ENCODE data around the gene PIP5K1C.

Gene PIP5K1C

GRCh38 chr19:3643674-3644313 is 56.5 kb downstream of the PIP5K1C start:
- Histone ChIP-seq H3K4ac (ENCODE audit: low read depth in 1 of 2, low read length in 2 of 2) (no peak overlapping the region), H2BK12ac (ENCODE audit: low read length in 2 of 2) (no peak overlapping the region), H3K27ac (ENCODE audit: low read length, poor library complexity, severe bottlenecking) (no peak overlapping the region), H3K27me3 (ENCODE audit: control insufficient read depth in 1 of 2, insufficient read depth in 1 of 2, low read length in 2 of 2) (no peaks in the 10 kb centered on the region), H2AFZ (ENCODE audit: low read depth, low read length) (no peak overlapping the region), H4K8ac (ENCODE audit: low read length) (no peak overlapping the region), H3K79me1 (replicated peaks; ENCODE audit: low read length, poor library complexity, severe bottlenecking) (peaks cover 59% of the 10 kb centered on the region), H3K9ac (ENCODE audit: low read length) (no peak overlapping the region), H3K4me3 (ENCODE audit: insufficient read depth in 1 of 2, low read depth in 1 of 2, low read length in 2 of 2) (no peak overlapping the region), H2BK15ac (ENCODE audit: low read depth, poor library complexity, severe bottlenecking) (no peak overlapping the region), H3K14ac (ENCODE audit: low read length in 2 of 2) (no peak overlapping the region), H2BK5ac (ENCODE audit: low read depth, low read length, poor library complexity, severe bottlenecking) (no peak overlapping the region), H3K4me2 (ENCODE audit: low read length, poor library complexity, severe bottlenecking) (no peak overlapping the region), H4K91ac (ENCODE audit: low read length) (no peak overlapping the region), H2BK120ac (ENCODE audit: low read depth, low read length) (no peak overlapping the region), H3K18ac (ENCODE audit: low read depth in 1 of 2, low read length in 2 of 2) (no peak overlapping the region), H3K4me1 (ENCODE audit: control insufficient read depth, insufficient read depth, low read depth, low read length) (peaks cover 5% of the 10 kb centered on the region), H3K36me3 (ENCODE audit: control insufficient read depth in 1 of 2, insufficient read depth in 2 of 2, low read depth in 1 of 2, low read length in 2 of 2) (peaks cover 55 to 94% of the 10 kb centered on the region in 2 experiments), H2AK5ac (ENCODE audit: low read length, severe bottlenecking) (no peak overlapping the region), H3K9me3 (ENCODE audit: control insufficient read depth, low read length) (no peaks in the 10 kb centered on the region), H3K23ac (ENCODE audit: low read length in 2 of 2) (no peak overlapping the region)
- no peak for DNase-seq
- 95% methylated on average over 28 of the region's 28 CpGs for whole genome bisulfite sequencing

- WGBS: 82% methylated on average over 34 of the region's 36 CpGs
- H2AFZ ChIP-seq (ENCODE audit: low read depth, low read length): no peak overlapping the region
Observed at GRCh38 chr19:3642987-3643673, 57.1 kb downstream of the PIP5K1C start.

DNA sequence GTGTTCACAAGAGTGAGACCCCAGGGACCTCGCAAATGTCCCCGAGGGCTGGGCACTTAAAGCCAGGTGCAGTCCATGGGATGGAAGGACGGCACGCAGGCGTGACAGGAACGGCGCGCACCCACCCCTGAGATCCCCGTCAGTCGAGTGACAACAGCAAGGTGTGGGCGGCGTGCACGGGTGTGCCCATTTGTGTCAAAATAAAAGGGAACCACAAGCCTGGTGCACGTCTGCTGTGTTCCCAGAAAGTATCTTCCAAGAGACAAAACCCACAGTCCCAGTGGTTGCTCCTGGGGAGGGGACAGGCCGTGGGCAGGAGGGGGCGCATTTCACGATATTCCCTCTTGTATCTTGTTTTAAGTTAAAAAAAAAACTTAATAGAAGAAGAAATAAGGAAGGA is 58.0 kb downstream of the PIP5K1C start:
- H3K4ac ChIP-seq (ENCODE audit: low read depth in 1 of 2, low read length in 2 of 2): no peak overlapping the region
- no peak overlapping the region for H3K9ac ChIP-seq (ENCODE audit: low read length)
- no peak overlapping the region for H3K27ac ChIP-seq (ENCODE audit: low read length, poor library complexity, severe bottlenecking)
- WGBS: 97% methylated on average over 14 of the region's 17 CpGs
- H3K4me3 ChIP-seq (ENCODE audit: insufficient read depth in 1 of 2, low read depth in 1 of 2, low read length in 2 of 2): no peak overlapping the region
- H3K4me2 ChIP-seq (ENCODE audit: low read length, poor library complexity, severe bottlenecking): no peak overlapping the region
- no peak overlapping the region for H3K14ac ChIP-seq (ENCODE audit: low read length in 2 of 2)
- H4K8ac ChIP-seq (ENCODE audit: low read length): no peak overlapping the region
- H3K23ac ChIP-seq (ENCODE audit: low read length in 2 of 2): no peak overlapping the region
- no peaks in the 10 kb centered on the region for H3K9me3 ChIP-seq (ENCODE audit: control insufficient read depth, low read length)
- DNase-seq: no peak
- no peak overlapping the region for H4K91ac ChIP-seq (ENCODE audit: low read length)
- no peak overlapping the region for H2BK120ac ChIP-seq (ENCODE audit: low read depth, low read length)
- H2AFZ ChIP-seq (ENCODE audit: low read depth, low read length): no peak overlapping the region
- peaks cover 60 to 94% of the 10 kb centered on the region in 2 experiments for H3K36me3 ChIP-seq (ENCODE audit: control insufficient read depth in 1 of 2, insufficient read depth in 2 of 2, low read depth in 1 of 2, low read length in 2 of 2)
- no peak overlapping the region for H2AK5ac ChIP-seq (ENCODE audit: low read length, severe bottlenecking)
- H3K79me1 ChIP-seq (replicated peaks; ENCODE audit: low read length, poor library complexity, severe bottlenecking): peaks cover 61% of the 10 kb centered on the region
- H3K27me3 ChIP-seq (ENCODE audit: control insufficient read depth in 1 of 2, insufficient read depth in 1 of 2, low read length in 2 of 2): no peaks in the 10 kb centered on the region
- H2BK12ac ChIP-seq (ENCODE audit: low read length in 2 of 2): no peak overlapping the region
- H3K4me1 ChIP-seq (ENCODE audit: control insufficient read depth, insufficient read depth, low read depth, low read length): peaks cover 5% of the 10 kb centered on the region
- H3K18ac ChIP-seq (ENCODE audit: low read depth in 1 of 2, low read length in 2 of 2): no peak overlapping the region
- no peak overlapping the region for H2BK15ac ChIP-seq (ENCODE audit: low read depth, poor library complexity, severe bottlenecking)
- no peak overlapping the region for H2BK5ac ChIP-seq (ENCODE audit: low read depth, low read length, poor library complexity, severe bottlenecking)

More at GRCh38 chr19:3642987-3643673, 57.1 kb downstream of the PIP5K1C start:
- Histone ChIP-seq H2BK5ac (ENCODE audit: low read depth, low read length, poor library complexity, severe bottlenecking) (no peak overlapping the region), H3K14ac (ENCODE audit: low read length in 2 of 2) (no peak overlapping the region), H3K4ac (ENCODE audit: low read depth in 1 of 2, low read length in 2 of 2) (no peak overlapping the region), H2BK12ac (ENCODE audit: low read length in 2 of 2) (no peak overlapping the region), H4K91ac (ENCODE audit: low read length) (no peak overlapping the region), H3K4me3 (ENCODE audit: insufficient read depth in 1 of 2, low read depth in 1 of 2, low read length in 2 of 2) (no peak overlapping the region), H3K18ac (ENCODE audit: low read depth in 1 of 2, low read length in 2 of 2) (no peak overlapping the region), H3K36me3 (ENCODE audit: control insufficient read depth in 1 of 2, insufficient read depth in 2 of 2, low read depth in 1 of 2, low read length in 2 of 2) (peaks cover 60 to 94% of the 10 kb centered on the region in 2 experiments), H3K23ac (ENCODE audit: low read length in 2 of 2) (no peak overlapping the region), H2BK15ac (ENCODE audit: low read depth, poor library complexity, severe bottlenecking) (no peak overlapping the region), H3K4me1 (ENCODE audit: control insufficient read depth, insufficient read depth, low read depth, low read length) (peaks cover 5% of the 10 kb centered on the region), H3K79me1 (replicated peaks; ENCODE audit: low read length, poor library complexity, severe bottlenecking) (peaks cover 61% of the 10 kb centered on the region), H3K27ac (ENCODE audit: low read length, poor library complexity, severe bottlenecking) (no peak overlapping the region), H3K9me3 (ENCODE audit: control insufficient read depth, low read length) (no peaks in the 10 kb centered on the region), H3K27me3 (ENCODE audit: control insufficient read depth in 1 of 2, insufficient read depth in 1 of 2, low read length in 2 of 2) (no peaks in the 10 kb centered on the region), H4K8ac (ENCODE audit: low read length) (no peak overlapping the region), H2BK120ac (ENCODE audit: low read depth, low read length) (no peak overlapping the region), H3K4me2 (ENCODE audit: low read length, poor library complexity, severe bottlenecking) (no peak overlapping the region), H3K9ac (ENCODE audit: low read length) (no peak overlapping the region), H2AK5ac (ENCODE audit: low read length, severe bottlenecking) (no peak overlapping the region)
- DNase-seq: peak; percentile 14

DNA sequence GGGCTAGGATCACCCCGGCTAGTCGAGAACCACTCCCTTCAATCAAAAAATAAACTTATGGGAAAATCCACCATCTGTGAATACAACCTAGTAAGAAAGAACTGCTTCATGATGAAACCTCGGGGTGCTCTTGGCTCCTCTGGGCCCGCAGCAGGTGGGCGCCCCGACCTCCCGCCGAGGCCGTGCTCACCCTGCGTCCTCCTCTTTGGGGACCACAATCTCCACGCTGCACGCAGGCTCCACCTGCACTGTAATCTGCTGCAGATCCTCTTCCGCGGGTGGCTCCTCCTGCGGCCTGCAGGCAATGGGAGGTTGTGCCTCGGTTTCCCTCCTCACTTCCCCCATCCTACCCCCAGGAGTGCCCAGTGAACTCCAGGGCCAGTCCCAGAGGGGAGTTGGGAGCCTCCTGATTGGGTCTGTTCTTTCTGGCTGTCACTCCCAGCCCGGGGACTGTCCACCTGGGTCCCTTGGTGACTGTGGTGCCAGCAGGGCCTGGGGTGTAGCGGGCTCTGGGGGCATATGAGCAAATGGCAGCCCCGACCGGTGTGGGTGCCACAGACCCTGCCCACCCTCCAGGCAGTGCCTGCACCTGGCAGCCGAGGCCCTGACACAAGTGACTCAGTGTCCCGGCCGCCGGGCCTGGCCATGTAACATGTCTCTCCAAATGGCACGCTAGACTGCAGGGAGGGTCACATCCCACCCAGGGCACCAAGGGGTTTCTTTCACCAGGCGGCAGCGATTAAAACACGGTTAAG is 58.6 kb downstream of the PIP5K1C start:
- Histone ChIP-seq H4K8ac (ENCODE audit: low read length) (no peak overlapping the region), H3K27me3 (ENCODE audit: control insufficient read depth in 1 of 2, insufficient read depth in 1 of 2, low read length in 2 of 2) (no peaks in the 10 kb centered on the region), H3K4me2 (ENCODE audit: low read length, poor library complexity, severe bottlenecking) (no peak overlapping the region), H4K91ac (ENCODE audit: low read length) (no peak overlapping the region), H3K27ac (ENCODE audit: low read length, poor library complexity, severe bottlenecking) (no peak overlapping the region), H3K36me3 (ENCODE audit: control insufficient read depth in 1 of 2, insufficient read depth in 2 of 2, low read depth in 1 of 2, low read length in 2 of 2) (peaks cover 63 to 94% of the 10 kb centered on the region in 2 experiments), H3K14ac (ENCODE audit: low read length in 2 of 2) (no peak overlapping the region), H3K4me1 (ENCODE audit: control insufficient read depth, insufficient read depth, low read depth, low read length) (peaks cover 5% of the 10 kb centered on the region), H2BK15ac (ENCODE audit: low read depth, poor library complexity, severe bottlenecking) (no peak overlapping the region), H3K79me1 (replicated peaks; ENCODE audit: low read length, poor library complexity, severe bottlenecking) (peaks cover 62% of the 10 kb centered on the region), H2BK5ac (ENCODE audit: low read depth, low read length, poor library complexity, severe bottlenecking) (no peak overlapping the region), H2BK12ac (ENCODE audit: low read length in 2 of 2) (no peak overlapping the region), H3K9me3 (ENCODE audit: control insufficient read depth, low read length) (no peaks in the 10 kb centered on the region), H3K4me3 (ENCODE audit: insufficient read depth in 1 of 2, low read depth in 1 of 2, low read length in 2 of 2) (no peak overlapping the region), H2AFZ (ENCODE audit: low read depth, low read length) (no peak overlapping the region), H2AK5ac (ENCODE audit: low read length, severe bottlenecking) (no peak overlapping the region), H3K4ac (ENCODE audit: low read depth in 1 of 2, low read length in 2 of 2) (no peak overlapping the region), H2BK120ac (ENCODE audit: low read depth, low read length) (no peak overlapping the region), H3K9ac (ENCODE audit: low read length) (no peak overlapping the region), H3K23ac (ENCODE audit: low read length in 2 of 2) (no peak overlapping the region), H3K18ac (ENCODE audit: low read depth in 1 of 2, low read length in 2 of 2) (no peak overlapping the region)
- 96% methylated on average over 28 of the region's 28 CpGs for WGBS
- DNase-seq: no peak

Measured in mesenchymal stem cell (in vitro differentiated cells and primary cell).